Neutrophil (primary cell): ENCODE data around the gene STIMATE.

Experiments
- H3K27ac ChIP-seq: fragments of 200-600 bp; sonication (generic); 2 replicates; pipeline ENCODE4 v1.5.1; 2016; ENCODE audit warnings: mild to moderate bottlenecking, moderate library complexity
- H3K27me3 ChIP-seq: fragments of 200-600 bp; sonication (generic); 2 replicates; pipeline ENCODE4 v1.6.0; 2016; ENCODE audit warnings: mild to moderate bottlenecking
- H3K36me3 ChIP-seq: fragments of 200-600 bp; sonication (generic); 2 replicates; pipeline ENCODE4 v1.5.1; 2017
- H3K4me1 ChIP-seq, 2 experiments: fragments of 200-600 bp in 1 of 2; sonication (generic) in 1 of 2; 1 replicate in 1 of 2; 2 replicates in 1 of 2; pipeline versions ENCODE4 v1.5.1 to v1.6.1; 2013 to 2016; ENCODE audit warnings: low read depth in 1 of 2, low read length in 1 of 2, mild to moderate bottlenecking in 1 of 2, moderate library complexity in 1 of 2; ENCODE audit not compliant: control insufficient read depth in 1 of 2, insufficient read depth in 1 of 2
- H3K4me3 ChIP-seq, 2 experiments: fragments of 200-600 bp in 1 of 2; sonication (generic) in 1 of 2; 1 replicate in 1 of 2; 2 replicates in 1 of 2; pipeline ENCODE4 v1.5.1; 2013 to 2016; ENCODE audit warnings: low read depth in 1 of 2, low read length in 1 of 2, mild to moderate bottlenecking in 1 of 2, moderate library complexity in 1 of 2
- H3K9me3 ChIP-seq: fragments of 200-600 bp; sonication (generic); 2 replicates; pipeline ENCODE4 v1.5.1; 2016
- TF ChIP-seq, protein P1 (sequence below): fragments of 200-600 bp; sonication (generic); IDR thresholded peaks from 2 replicates; pipeline ENCODE4 v1.5.1; 2016; ENCODE audit warnings: antibody characterized with exemption

The STIMATE gene

GRCh38 chr3:52870471-52870870 is 26.9 kb downstream of the STIMATE start:
- Histone ChIP-seq H3K27me3 (no peaks in the 10 kb centered on the region), H3K9me3 (no peaks in the 10 kb centered on the region), H3K4me3 (no peak overlapping the region), H3K4me1 (peaks cover 48 to 66% of the 10 kb centered on the region in 2 experiments), H3K27ac (peak overlapping the region; percentile 59), H3K36me3 (no peaks in the 10 kb centered on the region)
- TF ChIP-seq, protein P1, sequence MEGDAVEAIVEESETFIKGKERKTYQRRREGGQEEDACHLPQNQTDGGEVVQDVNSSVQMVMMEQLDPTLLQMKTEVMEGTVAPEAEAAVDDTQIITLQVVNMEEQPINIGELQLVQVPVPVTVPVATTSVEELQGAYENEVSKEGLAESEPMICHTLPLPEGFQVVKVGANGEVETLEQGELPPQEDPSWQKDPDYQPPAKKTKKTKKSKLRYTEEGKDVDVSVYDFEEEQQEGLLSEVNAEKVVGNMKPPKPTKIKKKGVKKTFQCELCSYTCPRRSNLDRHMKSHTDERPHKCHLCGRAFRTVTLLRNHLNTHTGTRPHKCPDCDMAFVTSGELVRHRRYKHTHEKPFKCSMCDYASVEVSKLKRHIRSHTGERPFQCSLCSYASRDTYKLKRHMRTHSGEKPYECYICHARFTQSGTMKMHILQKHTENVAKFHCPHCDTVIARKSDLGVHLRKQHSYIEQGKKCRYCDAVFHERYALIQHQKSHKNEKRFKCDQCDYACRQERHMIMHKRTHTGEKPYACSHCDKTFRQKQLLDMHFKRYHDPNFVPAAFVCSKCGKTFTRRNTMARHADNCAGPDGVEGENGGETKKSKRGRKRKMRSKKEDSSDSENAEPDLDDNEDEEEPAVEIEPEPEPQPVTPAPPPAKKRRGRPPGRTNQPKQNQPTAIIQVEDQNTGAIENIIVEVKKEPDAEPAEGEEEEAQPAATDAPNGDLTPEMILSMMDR: no peak

GRCh38 chr3:52866427-52866826 is 30.9 kb downstream of the STIMATE start:
- TF ChIP-seq, protein P1: no peak
- Histone ChIP-seq H3K27me3 (no peaks in the 10 kb centered on the region), H3K27ac (no peak overlapping the region), H3K36me3 (no peaks in the 10 kb centered on the region), H3K9me3 (no peaks in the 10 kb centered on the region), H3K4me1 (peaks cover 23 to 26% of the 10 kb centered on the region in 2 experiments), H3K4me3 (no peak overlapping the region)

DNA sequence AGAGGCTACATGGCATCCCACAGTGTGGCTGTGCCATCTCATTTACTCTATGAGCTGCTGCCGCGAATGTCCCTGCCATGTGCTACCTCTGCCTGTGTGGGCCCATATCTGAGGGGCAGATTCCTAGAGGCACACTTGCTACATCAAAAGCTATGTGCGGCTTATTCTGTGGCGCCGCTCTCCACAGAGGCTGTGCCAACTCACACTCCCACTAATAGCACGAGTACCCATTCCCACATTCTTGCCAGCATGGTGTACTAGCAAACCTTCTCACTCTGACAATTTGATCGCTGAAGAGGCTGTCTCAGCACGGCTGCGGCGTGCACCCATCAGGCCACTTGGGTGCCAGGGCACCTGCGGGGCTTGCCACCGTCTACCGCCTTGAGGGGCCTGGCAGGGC is 31.4 kb downstream of the STIMATE start:
- Histone ChIP-seq H3K9me3 (no peaks in the 10 kb centered on the region), H3K27ac (no peak overlapping the region), H3K27me3 (no peaks in the 10 kb centered on the region), H3K4me3 (no peak overlapping the region), H3K4me1 (peaks cover 18 to 22% of the 10 kb centered on the region in 2 experiments), H3K36me3 (peaks cover 3% of the 10 kb centered on the region)
- TF ChIP-seq, protein P1: no peak

GRCh38 chr3:52860424-52860768 is 37.0 kb downstream of the STIMATE start:
- Histone ChIP-seq H3K4me1 (no peaks in the 10 kb centered on the region), H3K9me3 (no peaks in the 10 kb centered on the region), H3K27me3 (no peaks in the 10 kb centered on the region), H3K36me3 (peaks cover 17% of the 10 kb centered on the region), H3K27ac (no peak overlapping the region), H3K4me3 (no peak overlapping the region)
- TF ChIP-seq, protein P1: no peak

DNA sequence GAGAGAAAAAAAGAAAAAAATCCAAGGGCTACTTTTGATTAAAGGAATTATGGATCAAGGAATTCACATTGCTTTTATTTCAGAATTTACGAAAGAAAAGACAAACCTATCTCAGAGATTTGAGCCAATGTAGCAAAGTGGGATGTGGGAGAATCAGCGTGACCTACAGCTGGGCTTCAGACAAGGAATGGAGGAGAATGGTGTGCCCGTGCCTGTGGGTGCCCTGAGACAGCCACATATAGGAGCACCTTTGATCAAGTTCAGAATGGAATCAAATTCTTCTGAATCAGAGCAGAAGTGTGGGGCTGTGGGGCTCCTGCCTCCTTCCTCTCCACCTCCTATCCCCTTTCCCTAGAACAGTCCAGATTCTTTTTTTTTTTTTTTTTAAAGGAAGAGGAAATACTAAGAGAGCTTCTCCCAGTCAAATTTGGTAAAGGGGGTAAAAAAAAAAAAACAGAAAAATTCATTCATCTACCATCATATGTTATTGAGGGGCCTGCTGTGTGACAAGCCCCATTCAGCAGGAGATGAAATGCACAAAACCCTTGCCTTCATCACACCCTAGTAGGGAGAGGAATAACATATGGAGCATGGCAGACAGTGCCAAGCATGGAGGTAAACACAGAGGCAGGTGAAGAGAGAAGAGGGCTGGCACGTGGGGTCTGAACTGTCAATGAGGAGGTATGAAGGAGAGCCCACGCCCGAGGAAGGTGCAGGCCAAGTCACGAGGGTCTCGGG is 37.5 kb downstream of the STIMATE start:
- Histone ChIP-seq H3K27me3 (no peaks in the 10 kb centered on the region), H3K27ac (no peak overlapping the region), H3K4me3 (no peak overlapping the region), H3K4me1 (no peaks in the 10 kb centered on the region), H3K36me3 (peaks cover 23% of the 10 kb centered on the region), H3K9me3 (no peaks in the 10 kb centered on the region)
- TF ChIP-seq, protein P1: no peak
